Measurements from ENCODE around the gene MYLIP. TPM values are rescaled to one million over a fixed set of nuclear protein-coding genes. Genes with fewer than 3 reads are reported as not detected.

Gene MYLIP
- total RNA-seq, 1 experiment from 2014 or later, result 48.1 TPM

GRCh38 chr6:16134430-16134829 is 5.5 kb downstream of the MYLIP start:
- no peak for DNase-seq
- no peaks in the 10 kb centered on the region for H3K27me3 Mint-ChIP-seq (ENCODE audit: insufficient read depth, unreplicated experiment)
- POLR2A ChIA-PET, result no interaction called here
- intact Hi-C loops (cut with micrococcal nuclease; ENCODE audit: unreplicated experiment), result no loop called here
- peaks cover 65% of the 10 kb centered on the region for H3K36me3 Mint-ChIP-seq (ENCODE audit: insufficient read depth, unreplicated experiment)
- no peak overlapping the region for H3K27ac Mint-ChIP-seq (ENCODE audit: unreplicated experiment)
- no peaks in the 10 kb centered on the region for H3K9me3 Mint-ChIP-seq (ENCODE audit: unreplicated experiment)
- TF ChIP-seq CTCF (IDR thresholded peaks at IDR 0.05; ENCODE audit: insufficient read depth in 1 of 2, low read depth in 1 of 2, low read length in 1 of 2, severe bottlenecking in 1 of 2, unreplicated experiment in 1 of 2), result no peak
- no peaks in the 10 kb centered on the region for H3K36me3 ChIP-seq (ENCODE audit: control insufficient read depth, insufficient read depth, low read length)
- H3K4me3 ChIP-seq (ENCODE audit: low read depth, low read length), result no peak overlapping the region
- H3K9me3 ChIP-seq, result no peaks in the 10 kb centered on the region
- no TSS peak for BruUV-seq (replicated peaks)
- peak overlapping the region; percentile 9 for H3K4me3 Mint-ChIP-seq (ENCODE audit: unreplicated experiment)
- H3K4me1 ChIP-seq, result peaks cover 29% of the 10 kb centered on the region
- CTCF ChIA-PET, result no interaction called here
- H3K4me1 Mint-ChIP-seq (ENCODE audit: low read depth, unreplicated experiment), result peaks cover 37% of the 10 kb centered on the region
- no peaks in the 10 kb centered on the region for H3K27me3 ChIP-seq (replicated peaks; ENCODE audit: control insufficient read depth, insufficient read depth, low read length)

GRCh38 chr6:16135066-16135465 is 6.2 kb downstream of the MYLIP start:
- no peak for TF ChIP-seq CTCF (IDR thresholded peaks at IDR 0.05; ENCODE audit: insufficient read depth in 1 of 2, low read depth in 1 of 2, low read length in 1 of 2, severe bottlenecking in 1 of 2, unreplicated experiment in 1 of 2)
- no peak for DNase-seq
- H3K27ac Mint-ChIP-seq (ENCODE audit: unreplicated experiment), result no peak overlapping the region
- peak overlapping the region; percentile 19 for H3K4me3 Mint-ChIP-seq (ENCODE audit: unreplicated experiment)
- peaks cover 29% of the 10 kb centered on the region for H3K4me1 ChIP-seq
- no peaks in the 10 kb centered on the region for H3K27me3 ChIP-seq (replicated peaks; ENCODE audit: control insufficient read depth, insufficient read depth, low read length)
- H3K36me3 ChIP-seq (ENCODE audit: control insufficient read depth, insufficient read depth, low read length), result no peaks in the 10 kb centered on the region
- ChIA-PET POLR2A (no interaction called here), CTCF (no interaction called here)
- H3K9me3 ChIP-seq, result no peaks in the 10 kb centered on the region
- H3K9me3 Mint-ChIP-seq (ENCODE audit: unreplicated experiment), result no peaks in the 10 kb centered on the region
- BruUV-seq (replicated peaks), result no TSS peak
- H3K4me1 Mint-ChIP-seq (ENCODE audit: low read depth, unreplicated experiment), result peaks cover 37% of the 10 kb centered on the region
- peaks cover 58% of the 10 kb centered on the region for H3K36me3 Mint-ChIP-seq (ENCODE audit: insufficient read depth, unreplicated experiment)
- no peaks in the 10 kb centered on the region for H3K27me3 Mint-ChIP-seq (ENCODE audit: insufficient read depth, unreplicated experiment)
- no peak overlapping the region for H3K4me3 ChIP-seq (ENCODE audit: low read depth, low read length)
- intact Hi-C loops (cut with micrococcal nuclease; ENCODE audit: unreplicated experiment), result no loop called here

- CTCF ChIA-PET, result interaction anchor here (0.5 to 0.6 kb wide), 2 partner anchors 33 to 47 kb away, joined by 4 to 11 read pairs; no protein-coding TSS in a partner anchor
- Mint-ChIP-seq H3K36me3 (ENCODE audit: insufficient read depth, unreplicated experiment) (peaks cover 55% of the 10 kb centered on the region), H3K27me3 (ENCODE audit: insufficient read depth, unreplicated experiment) (no peaks in the 10 kb centered on the region), H3K4me1 (ENCODE audit: low read depth, unreplicated experiment) (peaks cover 37% of the 10 kb centered on the region), H3K27ac (ENCODE audit: unreplicated experiment) (no peak overlapping the region), H3K4me3 (ENCODE audit: unreplicated experiment) (no peak overlapping the region), H3K9me3 (ENCODE audit: unreplicated experiment) (no peaks in the 10 kb centered on the region)
- H3K36me3 ChIP-seq (ENCODE audit: control insufficient read depth, insufficient read depth, low read length), result no peaks in the 10 kb centered on the region
- H3K4me1 ChIP-seq, result peaks cover 28% of the 10 kb centered on the region
- TF ChIP-seq CTCF (IDR thresholded peaks at IDR 0.05; ENCODE audit: insufficient read depth in 1 of 2, low read depth in 1 of 2, low read length in 1 of 2, severe bottlenecking in 1 of 2, unreplicated experiment in 1 of 2), result no peak
- DNase-seq, result no peak
- POLR2A ChIA-PET, result no interaction called here
- BruUV-seq (replicated peaks), result no TSS peak
- no peak overlapping the region for H3K4me3 ChIP-seq (ENCODE audit: low read depth, low read length)
- intact Hi-C loops (cut with micrococcal nuclease; ENCODE audit: unreplicated experiment), result no loop called here
- no peaks in the 10 kb centered on the region for H3K27me3 ChIP-seq (replicated peaks; ENCODE audit: control insufficient read depth, insufficient read depth, low read length)
- H3K9me3 ChIP-seq, result no peaks in the 10 kb centered on the region
Measured at GRCh38 chr6:16136091-16136490, 7.2 kb downstream of the MYLIP start.
